Fibroblast of villous mesenchyme (primary cell): ENCODE measurements around the gene USP30. TPM values are rescaled to one million over a fixed set of nuclear protein-coding genes. Genes with fewer than 3 reads are reported as not detected.

Source experiments
- DNase-seq: peaks from one replicate; pipeline ENCODE4 v3.0.0-alpha.2; 2010; ENCODE audit warnings: low read depth
- H3K4me3 ChIP-seq: 2 replicates; pipeline ENCODE4 v1.5.1; 2011; ENCODE audit warnings: low read depth, mild to moderate bottlenecking, low read length
- CTCF ChIP-seq: IDR thresholded peaks from 2 replicates; pipeline ENCODE4 v1.5.1; 2012; ENCODE audit warnings: low read depth, mild to moderate bottlenecking, low read length; ENCODE audit not compliant: insufficient read depth
- total RNA-seq: library from RNA; depleted of rRNA; stranded (reverse); fragments of >200 nt; gene quantifications from 2 replicates; pipeline ENCODE4 v1.2.3, GENCODE V29; 2012

The USP30 gene
- total RNA-seq, 1 donor: 9.1 TPM

GRCh38 chr12:109065154-109065852, 12.9 kb downstream of the USP30 start:
- DNase-seq: no peak
- TF ChIP-seq CTCF: no peak
- no peak overlapping the region for H3K4me3 ChIP-seq

GRCh38 chr12:109065853-109066193, 13.4 kb downstream of the USP30 start:
- no peak for TF ChIP-seq CTCF
- no peak for DNase-seq
- H3K4me3 ChIP-seq: no peak overlapping the region

GRCh38 chr12:109069307-109070271, 17.2 kb downstream of the USP30 start:
- H3K4me3 ChIP-seq: no peak overlapping the region
- no peak for TF ChIP-seq CTCF
- DNase-seq: no peak

GRCh38 chr12:109074866-109075265, 22.5 kb downstream of the USP30 start:
- H3K4me3 ChIP-seq: no peak overlapping the region
- no peak for DNase-seq
- no peak for TF ChIP-seq CTCF

- no peak overlapping the region for H3K4me3 ChIP-seq
- DNase-seq: no peak
- no peak for TF ChIP-seq CTCF
Observed at GRCh38 chr12:109082751-109083150, 30.4 kb downstream of the USP30 start.

- no peak overlapping the region for H3K4me3 ChIP-seq
- no peak for TF ChIP-seq CTCF
- no peak for DNase-seq
Observed at GRCh38 chr12:109084425-109084824, 32.0 kb downstream of the USP30 start.
